MM.1S (cell line): Measurements from ENCODE around the gene PXMP2.

ENCODE experiments used
- EZH2 ChIP-seq: fragments of 300-600 bp; sonication (generic); optimal IDR thresholded peaks from 2 replicates; pipeline ENCODE3; 2017; ENCODE audit warnings: low read depth, mild to moderate bottlenecking, antibody characterized with exemption, low read length, mixed read lengths
- TF ChIP-seq, protein P1 (sequence below): fragments of 300-600 bp; sonication (generic); IDR thresholded peaks from 2 replicates; pipeline ENCODE4 v1.5.1; 2016; ENCODE audit warnings: antibody characterized with exemption, low read length, mixed read lengths

DNA sequence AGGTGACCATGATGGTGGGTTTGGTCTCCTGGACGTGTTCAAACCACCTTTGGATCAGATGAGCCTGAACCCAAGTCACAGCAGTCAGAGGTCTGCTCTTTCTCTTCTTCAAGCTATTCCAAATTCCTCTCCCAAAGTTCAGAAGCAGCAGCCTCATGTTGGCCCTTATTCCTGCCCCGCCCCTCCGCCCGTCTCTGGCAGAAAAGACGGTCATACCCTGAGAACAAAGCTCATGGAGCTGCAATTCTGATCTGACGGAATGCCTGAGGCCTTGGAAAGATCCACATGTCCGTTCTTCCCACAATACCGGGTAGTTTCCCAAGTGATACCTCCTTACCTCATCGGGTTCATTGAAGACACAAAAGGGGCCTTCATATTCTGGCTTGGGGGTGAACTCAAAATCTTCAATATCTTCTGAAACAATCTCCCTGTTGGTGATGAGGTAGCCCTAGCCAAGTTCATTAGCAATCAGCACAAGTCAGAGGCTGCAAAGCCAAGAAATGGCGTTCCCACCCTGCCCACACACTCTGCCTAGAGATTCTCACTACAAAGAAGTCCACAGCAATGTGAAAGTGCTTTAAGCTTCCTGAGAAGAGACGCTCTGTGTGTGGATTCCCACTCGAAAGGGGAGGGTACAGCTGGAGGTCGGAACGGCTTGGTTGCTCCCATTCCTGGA is 11.5 kb upstream of the PXMP2 start:
- TF ChIP-seq, protein P1, sequence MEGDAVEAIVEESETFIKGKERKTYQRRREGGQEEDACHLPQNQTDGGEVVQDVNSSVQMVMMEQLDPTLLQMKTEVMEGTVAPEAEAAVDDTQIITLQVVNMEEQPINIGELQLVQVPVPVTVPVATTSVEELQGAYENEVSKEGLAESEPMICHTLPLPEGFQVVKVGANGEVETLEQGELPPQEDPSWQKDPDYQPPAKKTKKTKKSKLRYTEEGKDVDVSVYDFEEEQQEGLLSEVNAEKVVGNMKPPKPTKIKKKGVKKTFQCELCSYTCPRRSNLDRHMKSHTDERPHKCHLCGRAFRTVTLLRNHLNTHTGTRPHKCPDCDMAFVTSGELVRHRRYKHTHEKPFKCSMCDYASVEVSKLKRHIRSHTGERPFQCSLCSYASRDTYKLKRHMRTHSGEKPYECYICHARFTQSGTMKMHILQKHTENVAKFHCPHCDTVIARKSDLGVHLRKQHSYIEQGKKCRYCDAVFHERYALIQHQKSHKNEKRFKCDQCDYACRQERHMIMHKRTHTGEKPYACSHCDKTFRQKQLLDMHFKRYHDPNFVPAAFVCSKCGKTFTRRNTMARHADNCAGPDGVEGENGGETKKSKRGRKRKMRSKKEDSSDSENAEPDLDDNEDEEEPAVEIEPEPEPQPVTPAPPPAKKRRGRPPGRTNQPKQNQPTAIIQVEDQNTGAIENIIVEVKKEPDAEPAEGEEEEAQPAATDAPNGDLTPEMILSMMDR = no peak
- no peak for TF ChIP-seq EZH2
